ENCODE measurements around the gene SPATA17.

DNA sequence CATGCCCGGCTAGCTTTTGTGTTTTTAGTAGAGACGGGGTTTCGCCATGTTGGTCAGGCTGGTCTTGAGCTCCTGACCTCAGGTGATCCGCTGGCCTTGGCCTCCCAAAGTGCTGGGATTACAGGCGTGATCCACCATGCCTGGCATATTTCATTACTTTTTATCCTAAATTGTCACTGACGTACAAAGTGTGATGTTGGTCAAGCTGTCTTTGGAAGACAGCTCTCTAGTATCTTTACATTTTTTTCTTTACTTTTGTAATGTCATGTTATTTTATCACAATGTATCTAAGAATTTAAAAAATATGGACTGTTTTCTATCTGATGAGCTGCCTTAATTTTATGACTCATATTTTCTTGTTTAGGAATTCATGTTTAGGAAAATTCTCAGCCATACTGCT, 72.2 kb downstream of the SPATA17 start:
- TF ChIP-seq, protein P1, sequence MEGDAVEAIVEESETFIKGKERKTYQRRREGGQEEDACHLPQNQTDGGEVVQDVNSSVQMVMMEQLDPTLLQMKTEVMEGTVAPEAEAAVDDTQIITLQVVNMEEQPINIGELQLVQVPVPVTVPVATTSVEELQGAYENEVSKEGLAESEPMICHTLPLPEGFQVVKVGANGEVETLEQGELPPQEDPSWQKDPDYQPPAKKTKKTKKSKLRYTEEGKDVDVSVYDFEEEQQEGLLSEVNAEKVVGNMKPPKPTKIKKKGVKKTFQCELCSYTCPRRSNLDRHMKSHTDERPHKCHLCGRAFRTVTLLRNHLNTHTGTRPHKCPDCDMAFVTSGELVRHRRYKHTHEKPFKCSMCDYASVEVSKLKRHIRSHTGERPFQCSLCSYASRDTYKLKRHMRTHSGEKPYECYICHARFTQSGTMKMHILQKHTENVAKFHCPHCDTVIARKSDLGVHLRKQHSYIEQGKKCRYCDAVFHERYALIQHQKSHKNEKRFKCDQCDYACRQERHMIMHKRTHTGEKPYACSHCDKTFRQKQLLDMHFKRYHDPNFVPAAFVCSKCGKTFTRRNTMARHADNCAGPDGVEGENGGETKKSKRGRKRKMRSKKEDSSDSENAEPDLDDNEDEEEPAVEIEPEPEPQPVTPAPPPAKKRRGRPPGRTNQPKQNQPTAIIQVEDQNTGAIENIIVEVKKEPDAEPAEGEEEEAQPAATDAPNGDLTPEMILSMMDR (IDR thresholded peaks at IDR 0.05), result no peak
- TF ChIP-seq POLR2A (IDR thresholded peaks at IDR 0.05), result no peak
- TF ChIP-seq POLR2AphosphoS5 (IDR thresholded peaks at IDR 0.05), result no peak

Measured in prostate gland (tissue), 2 donors.